Tongue (tissue), 2 donors: ENCODE measurements around the gene TMEM185A. TPM values are rescaled to one million over a fixed set of nuclear protein-coding genes. Genes with fewer than 3 reads are reported as not detected.
A peak's percentile ranks its signal among the peaks of the same experiment; 100 is the strongest.
"Not testable (repeated sequence)": the region's sequence is repeated elsewhere in the genome, so short reads cannot be mapped to it uniquely, and the experiment has no call there.

ENCODE experiments used
- DNase-seq: peaks from one replicate; pipeline ENCODE4 v3.0.0-alpha.2; 2015
- total RNA-seq: library from RNA; depleted of rRNA; stranded (reverse); fragments of >200 nt; gene quantifications from one replicate; pipeline ENCODE4 v1.2.3, GENCODE V29; 2014

Gene TMEM185A
- total RNA-seq, 1 donor from 2014 or later, result 30.5 TPM

DNA sequence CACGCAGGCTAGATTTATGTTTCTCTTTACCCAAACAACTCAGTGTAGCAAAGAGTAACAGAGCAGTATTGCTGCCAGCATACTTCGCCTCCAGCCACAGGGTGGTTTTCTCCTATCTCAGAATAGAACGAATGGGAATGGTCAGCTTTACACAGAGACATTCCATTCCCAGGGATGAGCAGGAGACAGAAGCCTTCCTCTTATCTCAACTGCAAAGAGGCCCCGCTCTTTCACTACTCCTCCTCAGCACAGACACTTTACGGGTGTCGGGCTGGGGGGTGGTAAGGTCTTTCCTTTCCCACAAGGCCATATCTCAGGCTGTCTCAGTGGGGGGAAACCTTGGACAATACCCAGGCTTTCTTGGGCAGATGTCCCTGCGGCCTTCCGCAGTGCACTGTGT is 4.8 kb downstream of the TMEM185A start:
- DNase-seq, result not testable (repeated sequence)

DNA sequence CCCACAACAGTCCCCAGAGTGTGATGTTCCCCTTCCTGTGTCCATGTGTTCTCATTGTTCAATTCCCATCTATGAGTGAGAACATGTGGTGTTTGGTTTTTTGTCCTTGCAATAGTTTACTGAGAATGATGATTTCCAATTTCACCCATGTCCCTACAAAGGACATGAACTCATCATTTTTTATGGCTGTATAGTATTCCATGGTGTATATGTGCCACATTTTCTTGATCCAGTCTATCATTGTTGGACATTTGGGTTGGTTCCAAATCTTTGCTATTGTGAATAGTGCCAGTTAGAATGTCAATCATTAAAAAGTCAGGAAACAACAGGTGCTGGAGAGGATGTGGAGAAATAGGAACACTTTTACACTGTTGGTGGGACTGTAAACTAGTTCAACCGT is 11.9 kb downstream of the TMEM185A start:
- DNase-seq, result not testable (repeated sequence)

DNA sequence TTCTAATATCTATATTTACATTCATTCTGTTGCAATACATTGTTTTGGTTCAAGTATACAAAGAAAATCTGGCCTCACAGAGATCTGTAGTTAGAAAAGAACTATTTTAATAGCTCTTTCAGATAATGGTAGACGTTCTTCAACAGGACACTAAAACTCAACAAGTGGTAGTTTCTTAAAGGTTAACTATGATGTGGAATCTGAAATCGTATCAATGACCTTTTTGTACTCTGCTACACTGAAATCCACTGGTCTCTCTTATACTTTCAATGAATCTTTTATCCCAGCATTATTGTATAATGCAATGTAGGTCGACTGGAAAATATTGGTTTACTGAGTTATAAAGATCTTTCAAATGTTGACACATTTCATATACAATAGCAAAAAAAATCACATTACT is 12.7 kb downstream of the TMEM185A start:
- no peak for DNase-seq

DNA sequence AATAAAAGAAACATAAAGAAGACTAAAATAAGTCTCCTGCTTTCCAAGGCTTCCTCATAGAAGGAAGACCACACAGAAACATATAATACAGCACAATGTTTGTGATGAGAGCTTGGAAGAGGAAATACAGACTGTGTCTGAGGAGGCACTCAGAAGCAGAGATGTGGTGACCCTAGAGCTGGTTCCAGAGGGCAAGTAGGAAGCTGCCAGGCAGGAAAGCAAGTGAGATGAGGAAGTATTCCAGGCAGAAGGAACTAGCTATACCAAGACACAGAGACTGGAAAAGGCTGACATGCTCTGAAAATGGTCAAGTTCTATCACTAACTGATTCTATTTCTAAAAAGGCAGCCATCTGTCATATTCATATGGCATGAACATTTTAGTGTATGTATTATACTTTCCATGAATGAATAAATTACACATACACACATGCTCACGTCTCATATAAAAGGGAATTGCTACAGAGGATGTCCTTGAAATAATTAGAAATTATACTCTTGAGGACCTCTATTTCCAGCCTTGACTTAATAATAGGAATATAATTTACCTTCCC is 19.9 kb downstream of the TMEM185A start:
- no peak for DNase-seq

DNA sequence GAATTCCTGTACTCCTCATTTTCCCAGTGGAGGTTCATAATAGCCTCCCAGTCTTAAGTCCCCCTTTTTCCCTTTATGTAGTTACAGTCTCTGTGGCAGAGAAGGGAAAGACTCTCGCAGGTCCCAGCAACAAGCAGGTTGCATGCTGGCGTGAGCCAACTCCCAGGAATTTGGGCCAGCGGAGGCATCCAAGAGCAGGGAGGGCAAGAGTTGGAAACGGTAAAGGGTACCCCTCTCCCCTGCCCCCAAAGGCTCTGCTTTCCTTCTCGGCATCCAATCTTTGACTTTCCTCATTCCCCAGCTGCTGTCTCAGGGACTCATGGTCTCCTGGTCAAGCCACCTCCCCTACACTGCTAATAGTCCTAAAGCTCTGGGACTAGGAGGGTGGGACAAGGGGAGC is 21.1 kb downstream of the TMEM185A start:
- no peak for DNase-seq

GRCh38 chrX:149607699-149608098 is 23.9 kb downstream of the TMEM185A start:
- DNase-seq, result no peak

DNA sequence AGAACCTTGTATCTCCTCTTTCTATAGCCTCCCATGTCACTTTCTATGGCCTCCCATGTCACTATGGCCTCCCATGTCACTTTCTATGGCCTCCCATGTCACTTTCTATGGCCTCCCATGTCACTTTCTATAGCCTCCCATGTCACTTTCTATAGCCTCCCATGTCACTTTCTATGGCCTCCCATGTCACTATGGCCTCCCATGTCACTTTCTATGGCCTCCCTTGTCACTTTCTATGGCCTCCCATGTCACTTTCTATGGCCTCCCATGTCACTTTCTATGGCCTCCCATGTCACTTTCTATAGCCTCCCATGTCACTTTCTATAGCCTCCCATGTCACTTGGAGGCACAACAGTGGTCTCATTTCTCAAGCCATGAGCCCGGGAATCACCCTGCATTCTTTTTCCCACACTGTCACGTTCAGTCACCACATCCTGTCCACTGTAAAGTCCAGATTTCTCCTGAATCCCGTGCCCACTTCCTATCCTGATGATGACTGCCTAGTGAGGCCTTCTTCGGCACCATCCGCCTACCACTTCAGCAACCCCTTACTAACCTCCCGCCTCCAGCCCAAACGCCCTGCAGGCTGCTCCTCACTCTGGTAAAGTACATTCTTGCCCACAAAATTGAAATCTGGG is 26.2 kb downstream of the TMEM185A start:
- not testable (repeated sequence) for DNase-seq

- DNase-seq, result not testable (repeated sequence)
Measured at GRCh38 chrX:149598603-149599002, 33.0 kb downstream of the TMEM185A start.

- DNase-seq, result not testable (repeated sequence)
Measured at GRCh38 chrX:149595943-149596342, 35.6 kb downstream of the TMEM185A start.

DNA sequence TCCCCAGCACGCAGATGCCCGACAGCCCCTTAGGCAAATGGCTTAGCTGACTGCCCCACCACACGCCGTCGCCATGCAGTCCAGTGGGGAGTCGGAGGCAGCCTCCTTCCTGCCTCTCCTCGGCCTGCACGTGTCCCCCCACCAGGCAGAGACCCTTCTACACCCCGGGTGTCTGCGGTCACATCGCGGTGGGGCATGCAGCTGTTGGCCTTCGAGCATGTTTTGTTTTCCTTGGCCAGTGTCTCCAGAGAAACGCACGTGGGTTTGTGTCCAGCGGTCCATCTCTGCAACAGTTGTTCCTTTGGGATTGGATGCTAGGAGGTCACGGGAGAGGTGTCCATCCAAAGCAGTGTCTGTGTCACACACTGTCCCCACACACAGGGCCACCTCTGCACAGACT is 36.4 kb downstream of the TMEM185A start, which contains the start of gene HSFX2:
Gene HSFX2 (minus strand): TSS at position 101 of the 400 bp plus-strand sequence. CDS start 614 bp downstream, outside the sequence.
- not testable (repeated sequence) for DNase-seq

DNA sequence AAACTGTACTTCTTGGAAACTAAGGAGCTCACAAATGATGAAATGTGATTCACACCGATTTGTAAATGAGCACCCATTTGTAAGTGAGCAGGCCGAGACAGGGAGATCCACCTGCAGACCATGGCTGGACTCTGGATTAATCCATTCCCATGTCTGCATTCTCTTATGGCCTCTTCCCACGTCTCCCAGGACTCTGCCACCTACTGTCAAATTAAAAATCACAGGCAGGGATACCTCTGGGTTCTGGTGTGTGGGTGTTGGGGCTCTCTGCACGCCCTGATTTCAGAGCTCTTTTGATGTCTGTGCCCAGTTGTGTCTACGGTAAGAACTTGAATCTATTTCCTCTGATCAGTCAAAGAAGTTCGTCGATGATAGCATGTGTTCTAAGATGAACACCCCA is 40.6 kb downstream of the TMEM185A start:
- DNase-seq, result not testable (repeated sequence)

DNA sequence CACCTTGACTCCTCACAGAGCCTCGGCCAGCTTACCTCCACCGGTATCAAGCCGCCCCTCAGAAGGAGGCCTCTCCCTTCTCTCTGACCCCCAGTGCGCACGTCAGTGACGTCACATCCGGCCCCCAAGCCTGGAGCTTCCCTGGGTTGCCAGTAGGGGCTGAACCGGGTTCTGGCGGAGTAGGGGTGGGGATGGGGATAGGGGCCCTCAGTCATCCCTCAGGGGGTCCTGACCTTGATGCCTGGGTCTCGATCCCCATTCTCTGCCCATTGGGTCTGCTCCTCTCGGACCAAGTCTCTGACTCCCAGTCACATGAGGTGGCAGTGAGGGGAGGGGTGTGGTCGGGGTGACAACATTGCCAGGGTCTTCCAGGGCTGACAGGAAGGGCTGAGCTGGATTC is 44.2 kb downstream of the TMEM185A start, which contains the start of gene MAGEA9B:
Gene MAGEA9B (minus strand): TSS at position 101 of the 400 bp plus-strand sequence. CDS start 4,280 bp downstream, outside the sequence.
- not testable (repeated sequence) for DNase-seq

- not testable (repeated sequence) for DNase-seq
Measured at GRCh38 chrX:149585631-149586030, 46.0 kb downstream of the TMEM185A start.

DNA sequence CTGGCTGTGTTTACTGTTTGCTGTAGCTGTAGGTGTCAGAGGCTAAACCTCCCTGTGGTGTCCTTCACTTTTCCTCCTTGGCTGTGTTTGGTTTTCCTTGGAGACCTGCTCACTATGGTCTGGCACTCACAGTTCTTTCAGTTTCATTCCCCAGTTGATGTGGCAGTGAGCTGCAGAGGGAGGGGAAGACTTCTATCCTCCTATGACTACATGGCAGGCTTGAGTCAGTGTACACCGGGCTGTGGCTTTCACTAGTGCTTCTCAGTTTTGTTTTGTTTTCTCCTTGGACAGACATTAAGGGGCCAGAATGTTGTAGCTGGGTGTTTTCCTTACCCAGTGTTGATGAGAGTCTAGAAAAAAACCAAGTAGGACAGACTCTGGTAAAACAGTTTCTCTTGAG is 58.1 kb downstream of the TMEM185A start:
- DNase-seq, result not testable (repeated sequence)

- no peak for DNase-seq
Measured at GRCh38 chrX:149572743-149573142, 58.8 kb downstream of the TMEM185A start.

GRCh38 chrX:149571770-149572169 is 59.8 kb downstream of the TMEM185A start:
- DNase-seq, result no peak

DNA sequence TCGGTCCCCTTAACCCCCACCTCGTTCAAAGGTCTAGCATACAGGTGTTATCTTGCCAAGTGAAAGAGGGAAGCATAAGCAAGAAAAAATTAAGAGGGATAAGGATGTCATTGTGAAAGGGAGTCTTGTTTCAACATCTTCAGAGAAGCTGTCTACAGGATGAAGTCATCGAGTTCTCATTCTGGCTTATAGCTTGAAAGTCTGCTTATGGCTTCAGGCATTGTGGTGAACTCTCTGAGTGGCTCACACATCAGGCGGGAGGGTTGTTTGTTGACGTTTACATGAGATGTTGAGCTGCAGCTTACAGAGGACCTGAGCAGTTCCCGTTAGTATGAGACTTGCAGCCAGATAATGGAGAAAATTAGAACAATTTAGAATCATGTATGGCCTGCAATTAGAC is 60.9 kb downstream of the TMEM185A start:
- peak; percentile 31 for DNase-seq

DNA sequence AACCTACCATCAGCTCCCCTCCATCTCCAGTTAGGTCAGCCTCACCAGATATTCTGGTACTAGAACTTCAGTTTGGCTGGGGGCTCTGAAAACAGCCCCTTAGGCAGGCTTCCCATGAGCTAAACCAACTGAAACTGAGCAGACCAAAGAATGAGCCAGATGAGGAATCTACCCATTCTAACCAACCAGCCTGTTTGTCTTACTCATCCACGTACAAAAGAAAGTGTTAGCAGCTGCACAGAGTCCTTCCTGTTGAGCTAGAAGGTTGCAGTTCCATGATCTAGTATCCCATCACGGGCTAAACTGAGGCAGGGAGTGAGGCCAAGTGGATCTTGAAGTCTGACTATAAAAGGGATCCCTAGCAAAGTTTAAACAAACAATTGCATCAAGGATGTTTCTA is 61.8 kb downstream of the TMEM185A start:
- DNase-seq, result no peak

GRCh38 chrX:149568701-149569296 is 62.8 kb downstream of the TMEM185A start:
- no peak for DNase-seq

DNA sequence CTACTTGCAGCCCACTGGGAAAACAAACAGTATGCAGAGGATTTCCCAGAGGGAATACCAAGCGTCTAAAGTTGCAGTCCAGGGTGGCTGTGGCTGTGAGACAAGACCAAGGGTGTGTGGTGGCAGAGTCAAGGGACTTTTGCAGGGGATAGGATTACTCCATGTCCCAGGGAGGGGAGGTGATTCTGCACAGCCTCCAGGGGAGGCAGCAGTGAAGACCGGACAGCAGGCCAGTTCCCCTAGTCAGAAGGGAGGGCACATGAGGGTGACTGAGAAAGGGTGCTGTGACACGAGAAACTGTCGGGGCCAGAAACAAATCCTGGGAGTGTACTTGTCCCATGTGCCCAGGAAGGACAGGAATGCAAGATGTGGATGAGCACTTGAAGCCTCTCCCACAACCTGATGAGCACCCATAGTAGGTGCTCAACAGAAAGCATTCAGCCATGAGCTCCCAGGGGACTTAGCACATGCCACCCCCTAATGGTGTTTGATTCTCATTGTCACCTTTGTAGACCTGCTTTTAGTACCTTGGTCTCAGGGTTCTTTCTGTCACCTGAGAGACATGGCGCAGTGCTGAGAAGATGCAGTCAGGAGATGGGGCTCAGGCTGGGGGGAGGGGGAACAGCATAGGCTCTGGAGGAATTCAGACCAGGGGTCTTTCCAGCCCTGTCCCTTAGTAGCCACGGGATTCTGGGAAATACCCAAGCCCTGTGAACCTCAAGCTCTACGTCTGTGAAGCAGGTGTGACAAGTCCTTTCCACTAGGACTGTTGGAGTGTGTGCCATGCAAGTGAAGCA is 63.8 kb downstream of the TMEM185A start:
- DNase-seq, result no peak

DNA sequence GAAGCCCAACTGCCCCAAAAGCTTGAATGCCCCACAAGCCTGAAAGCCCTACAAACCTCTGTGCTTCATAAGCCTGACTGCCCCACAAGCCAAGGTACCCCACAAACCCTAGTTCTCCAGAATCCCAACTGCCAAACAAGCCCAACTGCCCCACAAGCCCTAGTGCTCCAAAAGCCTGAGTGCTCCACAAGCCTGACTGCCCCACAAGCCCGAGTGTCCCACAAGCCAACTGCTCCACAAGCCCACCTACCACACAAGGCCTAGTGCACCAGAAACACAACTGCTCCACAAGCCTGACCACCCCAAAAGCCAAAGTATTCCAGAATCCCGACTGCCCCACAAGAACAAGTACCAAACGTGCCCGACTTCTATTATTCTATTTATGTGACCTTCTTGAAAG is 68.2 kb downstream of the TMEM185A start:
- DNase-seq, result no peak

- not testable (repeated sequence) for DNase-seq
Measured at GRCh38 chrX:149555251-149555650, 76.3 kb downstream of the TMEM185A start.

DNA sequence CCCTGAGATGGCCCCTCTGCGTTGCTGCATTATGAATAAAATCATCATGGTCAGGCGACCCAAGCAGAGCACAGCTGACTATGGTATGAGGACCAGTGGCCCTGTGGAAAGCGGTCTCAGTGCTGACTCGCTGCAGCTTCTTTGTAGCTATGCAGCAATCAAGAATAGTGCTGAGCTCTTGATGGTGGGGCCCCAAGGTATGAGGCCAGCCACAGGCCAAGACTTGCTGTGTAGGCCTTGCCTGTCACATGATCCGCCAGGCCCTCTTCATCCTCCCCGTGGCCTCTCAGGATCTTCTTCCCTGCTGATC is 79.7 kb downstream of the TMEM185A start:
- not testable (repeated sequence) for DNase-seq
